Thyroid gland (tissue), 4 donors: Measurements from ENCODE around the gene CXCR6.

Experiments
- POLR2A ChIP-seq, 2 donors: fragments of 450-650 bp; IDR thresholded peaks; one replicate each; pipeline ENCODE4 v1.6.1; 2017; ENCODE audit warnings: antibody characterized with exemption in 2 of 2, mild to moderate bottlenecking in 2 of 2, moderate library complexity in 1 of 2
- TF ChIP-seq, protein P1 (sequence below), 6 experiments: fragments of 200-600 bp in 3 of 6; fragments of 450-650 bp in 3 of 6; sonication (generic) in 3 of 6; IDR thresholded peaks; one replicate each; pipeline ENCODE4 v1.5.1; 2016 to 2019; ENCODE audit warnings: antibody characterized with exemption in 6 of 6, mild to moderate bottlenecking in 2 of 6, inconsistent platforms in 1 of 6, moderate library complexity in 1 of 6

DNA sequence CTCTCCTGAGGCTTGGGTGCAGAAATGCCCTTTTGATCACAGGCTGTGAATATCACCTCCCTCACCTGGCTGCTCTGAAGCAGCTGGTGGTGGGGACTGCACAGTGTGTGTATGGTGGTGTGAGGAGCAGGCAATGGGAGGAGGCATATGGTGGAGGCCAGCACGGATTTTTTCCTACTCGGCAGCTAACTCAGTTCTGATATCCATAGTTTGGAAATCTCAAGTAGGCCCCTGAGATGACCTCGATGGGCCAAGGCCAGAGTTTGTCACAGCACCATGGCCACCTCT is 21.3 kb upstream of the CXCR6 start:
- TF ChIP-seq, protein P1, sequence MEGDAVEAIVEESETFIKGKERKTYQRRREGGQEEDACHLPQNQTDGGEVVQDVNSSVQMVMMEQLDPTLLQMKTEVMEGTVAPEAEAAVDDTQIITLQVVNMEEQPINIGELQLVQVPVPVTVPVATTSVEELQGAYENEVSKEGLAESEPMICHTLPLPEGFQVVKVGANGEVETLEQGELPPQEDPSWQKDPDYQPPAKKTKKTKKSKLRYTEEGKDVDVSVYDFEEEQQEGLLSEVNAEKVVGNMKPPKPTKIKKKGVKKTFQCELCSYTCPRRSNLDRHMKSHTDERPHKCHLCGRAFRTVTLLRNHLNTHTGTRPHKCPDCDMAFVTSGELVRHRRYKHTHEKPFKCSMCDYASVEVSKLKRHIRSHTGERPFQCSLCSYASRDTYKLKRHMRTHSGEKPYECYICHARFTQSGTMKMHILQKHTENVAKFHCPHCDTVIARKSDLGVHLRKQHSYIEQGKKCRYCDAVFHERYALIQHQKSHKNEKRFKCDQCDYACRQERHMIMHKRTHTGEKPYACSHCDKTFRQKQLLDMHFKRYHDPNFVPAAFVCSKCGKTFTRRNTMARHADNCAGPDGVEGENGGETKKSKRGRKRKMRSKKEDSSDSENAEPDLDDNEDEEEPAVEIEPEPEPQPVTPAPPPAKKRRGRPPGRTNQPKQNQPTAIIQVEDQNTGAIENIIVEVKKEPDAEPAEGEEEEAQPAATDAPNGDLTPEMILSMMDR (IDR thresholded peaks at IDR 0.05) = no peak
- no peak for TF ChIP-seq POLR2A (IDR thresholded peaks at IDR 0.05)
